ENCODE data around the gene ATXN7L1. TPM values are rescaled to one million over a fixed set of nuclear protein-coding genes. Genes with fewer than 3 reads are reported as not detected.

Gene ATXN7L1
- total RNA-seq, 1 experiment from 2014 or later = 38.5 TPM

DNA sequence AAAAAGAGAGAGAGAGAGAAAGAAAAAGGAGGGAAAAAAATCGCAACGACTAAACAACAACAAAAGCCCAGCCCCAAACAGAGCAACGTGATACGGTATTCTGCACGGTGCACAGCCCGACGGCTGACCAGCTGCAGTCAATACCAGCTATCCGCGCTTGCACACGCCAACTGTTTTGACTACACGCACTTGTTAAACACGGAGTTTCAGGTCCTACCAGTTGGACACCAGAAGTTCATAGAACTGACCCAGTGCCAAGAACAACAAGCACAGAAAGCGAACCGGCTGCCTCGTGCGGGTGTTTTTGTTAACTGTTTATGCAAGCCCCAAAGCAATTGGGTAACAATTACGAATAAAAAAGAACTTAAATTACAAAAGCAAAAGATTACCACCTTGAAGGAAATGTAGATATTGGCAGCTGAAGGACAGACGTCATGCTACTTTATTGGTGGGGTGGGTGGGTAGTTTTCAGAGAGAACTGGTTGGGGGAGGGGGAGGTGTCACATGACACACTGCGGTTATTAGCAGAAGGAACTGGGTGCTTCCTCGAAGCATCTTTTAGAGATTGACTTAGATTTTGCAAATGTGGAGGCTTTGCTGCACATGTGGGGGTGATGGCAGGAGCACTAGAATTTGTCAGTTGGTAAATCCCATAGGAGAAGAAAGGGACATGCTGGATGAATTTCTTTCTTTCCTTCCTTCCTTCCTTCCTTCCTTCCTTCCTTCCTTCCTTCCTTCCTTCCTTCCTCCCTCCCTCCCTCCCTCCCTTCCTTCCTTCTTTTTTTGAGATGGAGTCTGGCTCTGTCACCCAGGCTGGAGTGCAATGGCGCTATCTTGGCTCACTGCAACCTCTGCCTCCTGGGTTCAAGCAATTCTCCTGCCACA, 184.5 kb downstream of the ATXN7L1 start (continued):
- TF ChIP-seq KAT7 (CRISPR knock-in tag; IDR thresholded peaks at IDR 0.05; ENCODE audit: borderline replicate concordance) (no peak), ZNF263 (CRISPR knock-in tag; IDR thresholded peaks at IDR 0.05; ENCODE audit: low read depth) (no peak), ERG (CRISPR knock-in tag; IDR thresholded peaks at IDR 0.05) (no peak)
- TF ChIP-seq, protein P1, sequence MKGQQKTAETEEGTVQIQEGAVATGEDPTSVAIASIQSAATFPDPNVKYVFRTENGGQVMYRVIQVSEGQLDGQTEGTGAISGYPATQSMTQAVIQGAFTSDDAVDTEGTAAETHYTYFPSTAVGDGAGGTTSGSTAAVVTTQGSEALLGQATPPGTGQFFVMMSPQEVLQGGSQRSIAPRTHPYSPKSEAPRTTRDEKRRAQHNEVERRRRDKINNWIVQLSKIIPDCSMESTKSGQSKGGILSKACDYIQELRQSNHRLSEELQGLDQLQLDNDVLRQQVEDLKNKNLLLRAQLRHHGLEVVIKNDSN (CRISPR knock-in tag; IDR thresholded peaks at IDR 0.05) = peak; percentile 81

- ChIA-PET POLR2A (no interaction called here), CTCF (interaction anchor here (2.1 kb wide), 1 partner anchor 34 kb away, joined by 13 read pairs; no protein-coding TSS in a partner anchor)
- no peak for DNase-seq (ENCODE audit: low spot score)
- H3K27ac Mint-ChIP-seq = peak overlapping the region; percentile 99
- ATAC-seq = no peak
- H3K4me3 Mint-ChIP-seq = peak overlapping the region; percentile 74
- TF ChIP-seq ZNF512 (CRISPR knock-in tag; IDR thresholded peaks at IDR 0.05; ENCODE audit: borderline replicate concordance) (no peak), FOXK1 (CRISPR knock-in tag; IDR thresholded peaks at IDR 0.05) (no peak), ZMAT4 (CRISPR knock-in tag; IDR thresholded peaks at IDR 0.05) (no peak), PRRX2 (CRISPR knock-in tag; IDR thresholded peaks at IDR 0.05) (no peak), NR2C2 (CRISPR knock-in tag; IDR thresholded peaks at IDR 0.05) (no peak), NR3C1 (CRISPR knock-in tag; conservative IDR thresholded peaks at IDR 0.05; ENCODE audit: low read depth) (no peak), JUN (CRISPR knock-in tag; IDR thresholded peaks at IDR 0.05) (no peak), NFYB (CRISPR knock-in tag; conservative IDR thresholded peaks at IDR 0.05; ENCODE audit: low read depth) (no peak), ZNF232 (CRISPR knock-in tag; IDR thresholded peaks at IDR 0.05) (no peak), MAX (CRISPR knock-in tag; IDR thresholded peaks at IDR 0.05) (no peak), AFF4 (CRISPR knock-in tag; IDR thresholded peaks at IDR 0.05; ENCODE audit: borderline replicate concordance) (no peak), CDX4 (CRISPR knock-in tag; IDR thresholded peaks at IDR 0.05; ENCODE audit: borderline replicate concordance) (no peak), ZNF317 (CRISPR knock-in tag; IDR thresholded peaks at IDR 0.05; ENCODE audit: borderline replicate concordance, low read depth) (no peak)
- TF ChIP-seq, protein P2, sequence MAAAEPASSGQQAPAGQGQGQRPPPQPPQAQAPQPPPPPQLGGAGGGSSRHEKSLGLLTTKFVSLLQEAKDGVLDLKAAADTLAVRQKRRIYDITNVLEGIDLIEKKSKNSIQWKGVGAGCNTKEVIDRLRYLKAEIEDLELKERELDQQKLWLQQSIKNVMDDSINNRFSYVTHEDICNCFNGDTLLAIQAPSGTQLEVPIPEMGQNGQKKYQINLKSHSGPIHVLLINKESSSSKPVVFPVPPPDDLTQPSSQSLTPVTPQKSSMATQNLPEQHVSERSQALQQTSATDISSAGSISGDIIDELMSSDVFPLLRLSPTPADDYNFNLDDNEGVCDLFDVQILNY (CRISPR knock-in tag; IDR thresholded peaks at IDR 0.05) = no peak
- TF ChIP-seq, protein P3, sequence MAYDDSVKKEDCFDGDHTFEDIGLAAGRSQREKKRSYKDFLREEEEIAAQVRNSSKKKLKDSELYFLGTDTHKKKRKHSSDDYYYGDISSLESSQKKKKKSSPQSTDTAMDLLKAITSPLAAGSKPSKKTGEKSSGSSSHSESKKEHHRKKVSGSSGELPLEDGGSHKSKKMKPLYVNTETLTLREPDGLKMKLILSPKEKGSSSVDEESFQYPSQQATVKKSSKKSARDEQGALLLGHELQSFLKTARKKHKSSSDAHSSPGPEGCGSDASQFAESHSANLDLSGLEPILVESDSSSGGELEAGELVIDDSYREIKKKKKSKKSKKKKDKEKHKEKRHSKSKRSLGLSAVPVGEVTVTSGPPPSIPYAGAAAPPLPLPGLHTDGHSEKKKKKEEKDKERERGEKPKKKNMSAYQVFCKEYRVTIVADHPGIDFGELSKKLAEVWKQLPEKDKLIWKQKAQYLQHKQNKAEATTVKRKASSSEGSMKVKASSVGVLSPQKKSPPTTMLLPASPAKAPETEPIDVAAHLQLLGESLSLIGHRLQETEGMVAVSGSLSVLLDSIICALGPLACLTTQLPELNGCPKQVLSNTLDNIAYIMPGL (CRISPR knock-in tag; IDR thresholded peaks at IDR 0.05) = no peak
- TF ChIP-seq, protein P4, sequence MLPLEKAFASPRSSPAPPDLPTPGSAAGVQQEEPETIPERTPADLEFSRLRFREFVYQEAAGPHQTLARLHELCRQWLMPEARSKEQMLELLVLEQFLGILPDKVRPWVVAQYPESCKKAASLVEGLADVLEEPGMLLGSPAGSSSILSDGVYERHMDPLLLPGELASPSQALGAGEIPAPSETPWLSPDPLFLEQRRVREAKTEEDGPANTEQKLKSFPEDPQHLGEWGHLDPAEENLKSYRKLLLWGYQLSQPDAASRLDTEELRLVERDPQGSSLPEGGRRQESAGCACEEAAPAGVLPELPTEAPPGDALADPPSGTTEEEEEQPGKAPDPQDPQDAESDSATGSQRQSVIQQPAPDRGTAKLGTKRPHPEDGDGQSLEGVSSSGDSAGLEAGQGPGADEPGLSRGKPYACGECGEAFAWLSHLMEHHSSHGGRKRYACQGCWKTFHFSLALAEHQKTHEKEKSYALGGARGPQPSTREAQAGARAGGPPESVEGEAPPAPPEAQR (CRISPR knock-in tag; IDR thresholded peaks at IDR 0.05) = no peak
- peaks cover 85% of the 10 kb centered on the region for H3K4me1 Mint-ChIP-seq
- H3K36me3 Mint-ChIP-seq = peaks cover 20% of the 10 kb centered on the region
- H3K9me3 Mint-ChIP-seq = no peaks in the 10 kb centered on the region
- H3K27me3 Mint-ChIP-seq (ENCODE audit: low read depth) = no peaks in the 10 kb centered on the region
Measured at GRCh38 chr7:105691082-105691679, 185.2 kb downstream of the ATXN7L1 start.
